Measurements from ENCODE around the gene NKD1. TPM values are rescaled to one million over a fixed set of nuclear protein-coding genes. Genes with fewer than 3 reads are reported as not detected.

Gene NKD1
- total RNA-seq, 8 experiments from 2014 or later: 0.13 to 20.0 (median 1.2) TPM

GRCh38 chr16:50674831-50675230 lies 126.6 kb downstream of the NKD1 start:
- no peak overlapping the region for H3K4me3 ChIP-seq
- in situ Hi-C loops (cut with MboI; ENCODE audit: low pct_unique_long_range_greater_than_20kb in 2 of 9, low sequenced_read_pairs in 9 of 9, unreplicated experiment in 9 of 9): loop anchor here in 5 of 9 experiments (25.0 kb wide), 3 partner anchors 288 to 463 kb away; partner anchors contain the start of gene BRD7 (in 1 of the 5)
- 43 to 100% (median 86%) methylated on average over 1 to 4 of the region's 4 CpGs; no CpG with 5 or more reads in 3 of the 10 experiments for whole genome bisulfite sequencing, 10 experiments
- H3K4me1 ChIP-seq (replicated peaks in 1 of 2): no peaks in the 10 kb centered on the region
- H3K27ac ChIP-seq: no peak overlapping the region
- ATAC-seq (replicated peaks in 6 of 8): no peak

- Histone ChIP-seq H3K27ac (no peak overlapping the region), H3K4me1 (replicated peaks in 1 of 2) (no peaks in the 10 kb centered on the region), H3K4me3 (no peak overlapping the region)
- in situ Hi-C loops (cut with MboI; ENCODE audit: low pct_unique_long_range_greater_than_20kb in 2 of 9, low sequenced_read_pairs in 9 of 9, unreplicated experiment in 9 of 9): no loop called here
- no peak for ATAC-seq (replicated peaks in 6 of 8)
- 40 to 100% (median 88%) methylated on average over 1 to 13 of the region's 23 CpGs; no CpG with 5 or more reads in 3 of the 10 experiments for WGBS, 10 experiments
Observed at GRCh38 chr16:50675686-50676610, 127.8 kb downstream of the NKD1 start.

- 35 to 94% (median 52%) methylated on average over 2 to 5 of the region's 9 CpGs; no CpG with 5 or more reads in 2 of the 10 experiments for WGBS, 10 experiments
- no peak overlapping the region for H3K4me3 ChIP-seq
- in situ Hi-C loops (cut with MboI; ENCODE audit: low pct_unique_long_range_greater_than_20kb in 2 of 9, low sequenced_read_pairs in 9 of 9, unreplicated experiment in 9 of 9): no loop called here
- no peak for ATAC-seq (replicated peaks in 6 of 8)
- no peak overlapping the region for H3K27ac ChIP-seq
- H3K4me1 ChIP-seq (replicated peaks in 1 of 2): no peaks in the 10 kb centered on the region
Observed at GRCh38 chr16:50676684-50677225, 128.6 kb downstream of the NKD1 start.

- Histone ChIP-seq H3K4me3 (no peak overlapping the region), H3K4me1 (replicated peaks in 1 of 2) (no peaks in the 10 kb centered on the region), H3K27ac (no peak overlapping the region)
- 0 to 93% (median 50%) methylated on average over 1 to 3 of the region's 7 CpGs; no CpG with 5 or more reads in 6 of the 10 experiments for WGBS, 10 experiments
- no peak for ATAC-seq (replicated peaks in 6 of 8)
- in situ Hi-C loops (cut with MboI; ENCODE audit: low pct_unique_long_range_greater_than_20kb in 2 of 9, low sequenced_read_pairs in 9 of 9, unreplicated experiment in 9 of 9): no loop called here
Observed at GRCh38 chr16:50677351-50677750, 129.2 kb downstream of the NKD1 start.

GRCh38 chr16:50678531-50678930 lies 130.3 kb downstream of the NKD1 start:
- WGBS, 10 experiments: 0 to 92% (median 68%) methylated on average over 1 to 3 of the region's 3 CpGs; no CpG with 5 or more reads in 2 of the 10 experiments

GRCh38 chr16:50679266-50679665 lies 131.1 kb downstream of the NKD1 start:
- no peak for ATAC-seq (replicated peaks in 6 of 8)
- no peak overlapping the region for H3K27ac ChIP-seq
- no peak overlapping the region for H3K4me3 ChIP-seq
- 65 to 89% (median 85%) methylated on average over 3 to 10 of the region's 14 CpGs; no CpG with 5 or more reads in 5 of the 10 experiments for WGBS, 10 experiments
- no peaks in the 10 kb centered on the region for H3K4me1 ChIP-seq (replicated peaks in 1 of 2)
- in situ Hi-C loops (cut with MboI; ENCODE audit: low pct_unique_long_range_greater_than_20kb in 2 of 9, low sequenced_read_pairs in 9 of 9, unreplicated experiment in 9 of 9): no loop called here

More at GRCh38 chr16:50678531-50678930, 130.3 kb downstream of the NKD1 start:
- Histone ChIP-seq H3K27ac (no peak overlapping the region), H3K4me3 (no peak overlapping the region), H3K4me1 (replicated peaks in 1 of 2) (no peaks in the 10 kb centered on the region)
- no peak for ATAC-seq (replicated peaks in 6 of 8)
- in situ Hi-C loops (cut with MboI; ENCODE audit: low pct_unique_long_range_greater_than_20kb in 2 of 9, low sequenced_read_pairs in 9 of 9, unreplicated experiment in 9 of 9): no loop called here

- in situ Hi-C loops (cut with MboI; ENCODE audit: low pct_unique_long_range_greater_than_20kb in 2 of 9, low sequenced_read_pairs in 9 of 9, unreplicated experiment in 9 of 9): no loop called here
- no peak for ATAC-seq (replicated peaks in 6 of 8)
- Histone ChIP-seq H3K27ac (no peak overlapping the region), H3K4me3 (no peak overlapping the region), H3K4me1 (replicated peaks in 1 of 2) (no peaks in the 10 kb centered on the region)
- 33 to 92% (median 80%) methylated on average over 1 to 4 of the region's 6 CpGs; no CpG with 5 or more reads in 4 of the 10 experiments for WGBS, 10 experiments
Observed at GRCh38 chr16:50679676-50680555, 131.7 kb downstream of the NKD1 start.

GRCh38 chr16:50680556-50680893 lies 132.3 kb downstream of the NKD1 start:
- Histone ChIP-seq H3K4me3 (no peak overlapping the region), H3K27ac (no peak overlapping the region), H3K4me1 (replicated peaks in 1 of 2) (no peaks in the 10 kb centered on the region)
- in situ Hi-C loops (cut with MboI; ENCODE audit: low pct_unique_long_range_greater_than_20kb in 2 of 9, low sequenced_read_pairs in 9 of 9, unreplicated experiment in 9 of 9): no loop called here
- no peak for ATAC-seq (replicated peaks in 6 of 8)
- 20 to 100% methylated on average over 1 of the region's 3 CpGs; no CpG with 5 or more reads in 8 of the 10 experiments for WGBS, 10 experiments

GRCh38 chr16:50681021-50681885 lies 133.1 kb downstream of the NKD1 start, which contains the start of gene SNX20:
SNX20 (minus strand) TSS chr16:50681312; CDS start chr16:50677526, 3,786 bp downstream.
- WGBS, 10 experiments: 64 to 100% (median 81%) methylated on average over 1 to 12 of the region's 16 CpGs; no CpG with 5 or more reads in 2 of the 10 experiments
- H3K27ac ChIP-seq: no peak within 1 kb of the TSS
- no peak within 1 kb of the TSS for H3K4me3 ChIP-seq
- ATAC-seq (replicated peaks in 6 of 8): no peak
- in situ Hi-C loops (cut with MboI; ENCODE audit: low pct_unique_long_range_greater_than_20kb in 2 of 9, low sequenced_read_pairs in 9 of 9, unreplicated experiment in 9 of 9): no loop called here
- no peaks in the 10 kb centered on the region for H3K4me1 ChIP-seq (replicated peaks in 1 of 2)

- 10 to 97% (median 83%) methylated on average over 1 to 7 of the region's 14 CpGs; no CpG with 5 or more reads in 3 of the 10 experiments for WGBS, 10 experiments
- H3K27ac ChIP-seq: no peak overlapping the region
- in situ Hi-C loops (cut with MboI; ENCODE audit: low pct_unique_long_range_greater_than_20kb in 2 of 9, low sequenced_read_pairs in 9 of 9, unreplicated experiment in 9 of 9): no loop called here
- ATAC-seq (replicated peaks in 6 of 8): no peak
- no peaks in the 10 kb centered on the region for H3K4me1 ChIP-seq (replicated peaks in 1 of 2)
- H3K4me3 ChIP-seq: no peak overlapping the region
Observed at GRCh38 chr16:50683689-50684374, 135.6 kb downstream of the NKD1 start.

GRCh38 chr16:50684823-50685461 lies 136.7 kb downstream of the NKD1 start:
- 60 to 100% (median 83%) methylated on average over 1 to 9 of the region's 11 CpGs for WGBS, 10 experiments
- ATAC-seq (replicated peaks in 6 of 8): no peak
- H3K27ac ChIP-seq: no peak overlapping the region
- in situ Hi-C loops (cut with MboI; ENCODE audit: low pct_unique_long_range_greater_than_20kb in 2 of 9, low sequenced_read_pairs in 9 of 9, unreplicated experiment in 9 of 9): no loop called here
- no peaks in the 10 kb centered on the region for H3K4me1 ChIP-seq (replicated peaks in 1 of 2)
- no peak overlapping the region for H3K4me3 ChIP-seq

Data from motor neuron (in vitro differentiated cells).